ENCODE results near the gene BTBD6.

The BTBD6 gene

GRCh38 chr14:105250986-105251385 lies 2.7 kb downstream of the BTBD6 start:
- no peak for TF ChIP-seq JUND (IDR thresholded peaks at IDR 0.05; ENCODE audit: low read depth)
- no peak for DNase-seq (ENCODE audit: low read depth in 1 of 2, low spot score in 1 of 2)
- in situ Hi-C loops (cut with HindIII; ENCODE audit: low pct_unique_long_range_greater_than_20kb, low sequenced_read_pairs), result no loop called here

GRCh38 chr14:105251920-105252319 lies 3.6 kb downstream of the BTBD6 start:
- TF ChIP-seq JUND (IDR thresholded peaks at IDR 0.05; ENCODE audit: low read depth), result no peak
- in situ Hi-C loops (cut with HindIII; ENCODE audit: low pct_unique_long_range_greater_than_20kb, low sequenced_read_pairs), result no loop called here
- no peak for DNase-seq (ENCODE audit: low read depth in 1 of 2, low spot score in 1 of 2)

GRCh38 chr14:105252552-105253328 lies 4.4 kb downstream of the BTBD6 start:
- no peak for TF ChIP-seq JUND (IDR thresholded peaks at IDR 0.05; ENCODE audit: low read depth)
- DNase-seq (ENCODE audit: low read depth in 1 of 2, low spot score in 1 of 2), result no peak
- in situ Hi-C loops (cut with HindIII; ENCODE audit: low pct_unique_long_range_greater_than_20kb, low sequenced_read_pairs), result no loop called here

GRCh38 chr14:105253329-105253682 lies 5.0 kb downstream of the BTBD6 start:
- DNase-seq (ENCODE audit: low read depth in 1 of 2, low spot score in 1 of 2), result no peak
- TF ChIP-seq JUND (IDR thresholded peaks at IDR 0.05; ENCODE audit: low read depth), result no peak
- in situ Hi-C loops (cut with HindIII; ENCODE audit: low pct_unique_long_range_greater_than_20kb, low sequenced_read_pairs), result no loop called here

GRCh38 chr14:105255021-105255507 lies 6.7 kb downstream of the BTBD6 start:
- in situ Hi-C loops (cut with HindIII; ENCODE audit: low pct_unique_long_range_greater_than_20kb, low sequenced_read_pairs), result no loop called here
- TF ChIP-seq JUND (IDR thresholded peaks at IDR 0.05; ENCODE audit: low read depth), result no peak

GRCh38 chr14:105256292-105256960 lies 8.1 kb downstream of the BTBD6 start:
- DNase-seq (ENCODE audit: low read depth in 1 of 2, low spot score in 1 of 2), result no peak
- in situ Hi-C loops (cut with HindIII; ENCODE audit: low pct_unique_long_range_greater_than_20kb, low sequenced_read_pairs), result no loop called here
- TF ChIP-seq JUND (IDR thresholded peaks at IDR 0.05; ENCODE audit: low read depth), result no peak

More at GRCh38 chr14:105255021-105255507, 6.7 kb downstream of the BTBD6 start:
- no peak for DNase-seq (ENCODE audit: low read depth in 1 of 2, low spot score in 1 of 2)

GRCh38 chr14:105257464-105257863 lies 9.1 kb downstream of the BTBD6 start:
- in situ Hi-C loops (cut with HindIII; ENCODE audit: low pct_unique_long_range_greater_than_20kb, low sequenced_read_pairs), result no loop called here
- no peak for DNase-seq (ENCODE audit: low read depth in 1 of 2, low spot score in 1 of 2)
- TF ChIP-seq JUND (IDR thresholded peaks at IDR 0.05; ENCODE audit: low read depth), result no peak

GRCh38 chr14:105258846-105259245 lies 10.5 kb downstream of the BTBD6 start:
- in situ Hi-C loops (cut with HindIII; ENCODE audit: low pct_unique_long_range_greater_than_20kb, low sequenced_read_pairs), result no loop called here
- DNase-seq (ENCODE audit: low read depth in 1 of 2, low spot score in 1 of 2), result no peak
- TF ChIP-seq JUND (IDR thresholded peaks at IDR 0.05; ENCODE audit: low read depth), result no peak

GRCh38 chr14:105260959-105261358 lies 12.6 kb downstream of the BTBD6 start:
- DNase-seq (ENCODE audit: low read depth in 1 of 2, low spot score in 1 of 2), result no peak
- TF ChIP-seq JUND (IDR thresholded peaks at IDR 0.05; ENCODE audit: low read depth), result no peak
- in situ Hi-C loops (cut with HindIII; ENCODE audit: low pct_unique_long_range_greater_than_20kb, low sequenced_read_pairs), result no loop called here

GRCh38 chr14:105261781-105262180 lies 13.4 kb downstream of the BTBD6 start:
- TF ChIP-seq JUND (IDR thresholded peaks at IDR 0.05; ENCODE audit: low read depth), result no peak
- in situ Hi-C loops (cut with HindIII; ENCODE audit: low pct_unique_long_range_greater_than_20kb, low sequenced_read_pairs), result no loop called here
- DNase-seq (ENCODE audit: low read depth in 1 of 2, low spot score in 1 of 2), result no peak

GRCh38 chr14:105267820-105268548 lies 19.7 kb downstream of the BTBD6 start:
- no peak for TF ChIP-seq JUND (IDR thresholded peaks at IDR 0.05; ENCODE audit: low read depth)
- in situ Hi-C loops (cut with HindIII; ENCODE audit: low pct_unique_long_range_greater_than_20kb, low sequenced_read_pairs), result no loop called here
- peak in 1 of 2 experiments; percentile 15 for DNase-seq (ENCODE audit: low read depth in 1 of 2, low spot score in 1 of 2)

- TF ChIP-seq JUND (IDR thresholded peaks at IDR 0.05; ENCODE audit: low read depth), result no peak
- no peak for DNase-seq (ENCODE audit: low read depth in 1 of 2, low spot score in 1 of 2)
- in situ Hi-C loops (cut with HindIII; ENCODE audit: low pct_unique_long_range_greater_than_20kb, low sequenced_read_pairs), result no loop called here
Measured at GRCh38 chr14:105268736-105269354, 20.5 kb downstream of the BTBD6 start.

Data from T47D (cell line).